Neural crest cell (in vitro differentiated cells): Measurements from ENCODE around the gene OXGR1. TPM values are rescaled to one million over a fixed set of nuclear protein-coding genes. Genes with fewer than 3 reads are reported as not detected.
"Not testable (repeated sequence)": the region's sequence is repeated elsewhere in the genome, so short reads cannot be mapped to it uniquely, and the experiment has no call there.

ENCODE experiments used
- DNase-seq: peaks from one replicate; pipeline ENCODE4 v3.0.0; 2021; ENCODE audit warnings: low read depth, mixed read lengths, low spot score
- H3K27ac Mint-ChIP-seq: one replicate; pipeline ENCODE4 v1.8.0; 2021; ENCODE audit warnings: mild to moderate bottlenecking, mixed read lengths; ENCODE audit not compliant: unreplicated experiment
- H3K27me3 Mint-ChIP-seq: 2 replicates; pipeline ENCODE4 v1.8.0; 2021; ENCODE audit warnings: low read depth, mild to moderate bottlenecking, mixed read lengths
- H3K36me3 Mint-ChIP-seq: 2 replicates; pipeline ENCODE4 v1.8.0; 2021; ENCODE audit warnings: low read depth, mild to moderate bottlenecking, mixed read lengths
- H3K4me1 Mint-ChIP-seq: 2 replicates; pipeline ENCODE4 v1.8.0; 2021; ENCODE audit warnings: mixed read lengths
- H3K4me3 Mint-ChIP-seq: one replicate; pipeline ENCODE4 v1.8.0; 2021; ENCODE audit warnings: mild to moderate bottlenecking, mixed read lengths
- H3K9me3 Mint-ChIP-seq: 2 replicates; pipeline ENCODE4 v1.8.0; 2021; ENCODE audit warnings: mixed read lengths
- total RNA-seq: library from RNA; stranded (reverse); gene quantifications from 2 replicates; pipeline ENCODE4 v1.2.1, GENCODE V29; 2021
- TF ChIP-seq, protein P1 (sequence below): fragments of 200-600 bp; sonication (generic); conservative IDR thresholded peaks from 2 replicates; pipeline ENCODE4 v1.5.0; 2021; ENCODE audit warnings: antibody characterized with exemption, mild to moderate bottlenecking

Gene OXGR1
- total RNA-seq, 1 donor from 2014 or later = 0.42 TPM

DNA sequence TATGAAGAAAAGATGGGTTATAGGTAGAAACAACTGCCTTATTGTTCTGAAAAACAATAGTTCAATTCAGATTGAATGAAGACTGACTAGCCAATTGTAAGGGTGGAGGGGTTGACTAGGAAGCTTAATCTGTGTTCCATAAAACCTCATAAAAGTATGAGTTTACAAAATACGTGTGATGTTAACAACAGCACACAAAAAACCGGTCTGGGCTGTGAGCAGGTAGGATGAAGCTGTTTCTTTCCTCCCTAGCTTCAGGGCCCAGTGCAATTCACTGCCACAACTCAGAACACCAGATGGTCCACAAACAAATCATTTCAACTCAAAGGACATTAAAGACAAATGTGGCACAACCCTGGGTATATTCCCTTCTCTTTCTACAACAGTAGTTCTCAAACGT lies 3.2 kb downstream of the OXGR1 start:
- Mint-ChIP-seq H3K4me3 (no peak overlapping the region), H3K4me1 (peaks cover 17% of the 10 kb centered on the region), H3K27me3 (peaks cover 42% of the 10 kb centered on the region), H3K36me3 (peaks cover 4% of the 10 kb centered on the region), H3K9me3 (peaks cover 6% of the 10 kb centered on the region), H3K27ac (no peak overlapping the region)
- DNase-seq = no peak
- TF ChIP-seq, protein P1, sequence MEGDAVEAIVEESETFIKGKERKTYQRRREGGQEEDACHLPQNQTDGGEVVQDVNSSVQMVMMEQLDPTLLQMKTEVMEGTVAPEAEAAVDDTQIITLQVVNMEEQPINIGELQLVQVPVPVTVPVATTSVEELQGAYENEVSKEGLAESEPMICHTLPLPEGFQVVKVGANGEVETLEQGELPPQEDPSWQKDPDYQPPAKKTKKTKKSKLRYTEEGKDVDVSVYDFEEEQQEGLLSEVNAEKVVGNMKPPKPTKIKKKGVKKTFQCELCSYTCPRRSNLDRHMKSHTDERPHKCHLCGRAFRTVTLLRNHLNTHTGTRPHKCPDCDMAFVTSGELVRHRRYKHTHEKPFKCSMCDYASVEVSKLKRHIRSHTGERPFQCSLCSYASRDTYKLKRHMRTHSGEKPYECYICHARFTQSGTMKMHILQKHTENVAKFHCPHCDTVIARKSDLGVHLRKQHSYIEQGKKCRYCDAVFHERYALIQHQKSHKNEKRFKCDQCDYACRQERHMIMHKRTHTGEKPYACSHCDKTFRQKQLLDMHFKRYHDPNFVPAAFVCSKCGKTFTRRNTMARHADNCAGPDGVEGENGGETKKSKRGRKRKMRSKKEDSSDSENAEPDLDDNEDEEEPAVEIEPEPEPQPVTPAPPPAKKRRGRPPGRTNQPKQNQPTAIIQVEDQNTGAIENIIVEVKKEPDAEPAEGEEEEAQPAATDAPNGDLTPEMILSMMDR = no peak

DNA sequence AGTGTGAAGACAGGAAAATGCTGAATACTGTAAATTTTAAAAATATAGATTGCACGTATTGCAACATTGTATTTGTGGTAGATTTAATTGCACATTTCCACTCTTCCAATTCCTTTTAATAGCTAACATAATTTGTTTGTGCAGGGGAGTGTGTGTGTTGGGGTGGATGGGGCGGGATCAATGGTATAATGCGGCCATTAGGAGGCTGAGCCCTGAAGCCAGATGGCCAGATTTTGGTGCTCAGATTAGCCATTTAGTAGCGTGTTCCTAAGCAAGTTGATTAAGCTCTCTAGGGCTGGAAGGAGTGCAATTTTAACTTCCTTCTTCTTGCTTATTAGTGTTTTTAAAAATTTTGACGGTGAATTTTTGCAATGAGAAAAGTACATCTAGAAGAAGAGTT lies 5.8 kb downstream of the OXGR1 start:
- peaks cover 4% of the 10 kb centered on the region for H3K36me3 Mint-ChIP-seq
- H3K27ac Mint-ChIP-seq = no peak overlapping the region
- DNase-seq = no peak
- peaks cover 6% of the 10 kb centered on the region for H3K9me3 Mint-ChIP-seq
- peaks cover 16% of the 10 kb centered on the region for H3K27me3 Mint-ChIP-seq
- H3K4me3 Mint-ChIP-seq = no peak overlapping the region
- H3K4me1 Mint-ChIP-seq = peaks cover 16% of the 10 kb centered on the region
- TF ChIP-seq, protein P1 = no peak

DNA sequence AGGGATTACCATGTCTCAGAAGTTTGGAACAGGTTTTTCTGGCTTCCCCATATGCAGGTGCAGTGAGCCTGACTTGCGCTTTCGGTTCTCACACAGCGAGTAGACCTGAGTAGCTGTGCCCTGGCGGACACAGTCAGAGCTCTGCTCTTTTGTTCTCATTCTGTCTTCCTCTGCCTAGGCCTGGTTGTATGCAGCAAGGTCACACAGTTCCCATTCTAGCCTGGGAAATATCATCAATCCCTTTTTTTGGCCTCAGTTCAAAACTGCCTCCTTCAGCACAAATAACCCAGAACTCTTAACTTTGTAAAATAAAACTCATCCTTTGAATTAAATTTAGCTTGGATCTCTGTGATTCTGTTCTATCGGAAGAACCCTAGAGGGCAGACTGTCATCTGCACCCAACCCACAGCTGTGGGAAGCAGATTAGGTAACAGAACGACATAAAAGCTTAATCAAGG lies 10.2 kb downstream of the OXGR1 start:
- Mint-ChIP-seq H3K36me3 (no peaks in the 10 kb centered on the region), H3K9me3 (peaks cover 3% of the 10 kb centered on the region), H3K27me3 (no peaks in the 10 kb centered on the region), H3K4me1 (peaks cover 10% of the 10 kb centered on the region), H3K27ac (no peak overlapping the region), H3K4me3 (no peak overlapping the region)
- TF ChIP-seq, protein P1 = peak; percentile 63
- no peak for DNase-seq

DNA sequence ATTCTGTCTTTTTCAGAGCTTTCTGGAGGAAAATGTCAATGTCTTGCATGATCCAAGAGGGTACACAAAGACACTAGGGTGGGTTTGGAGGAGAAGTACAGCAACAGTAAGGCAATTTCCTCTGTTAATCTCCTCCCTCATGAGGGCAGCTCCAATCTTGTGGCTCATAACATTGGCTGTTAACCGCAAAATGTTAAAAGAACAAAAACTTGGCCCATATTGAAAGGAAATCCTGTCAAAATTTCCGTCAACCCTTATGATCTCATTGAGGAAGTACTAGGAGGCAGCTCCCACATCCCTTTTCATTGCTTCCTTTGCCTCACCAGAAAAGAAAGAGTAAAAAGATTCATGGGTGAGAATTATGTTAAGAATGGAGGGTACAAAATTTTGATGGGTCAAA lies 11.6 kb downstream of the OXGR1 start:
- TF ChIP-seq, protein P1 = no peak
- H3K27me3 Mint-ChIP-seq = no peaks in the 10 kb centered on the region
- peaks cover 13% of the 10 kb centered on the region for H3K4me1 Mint-ChIP-seq
- no peak overlapping the region for H3K4me3 Mint-ChIP-seq
- H3K9me3 Mint-ChIP-seq = peaks cover 3% of the 10 kb centered on the region
- no peak for DNase-seq
- H3K36me3 Mint-ChIP-seq = no peaks in the 10 kb centered on the region
- no peak overlapping the region for H3K27ac Mint-ChIP-seq

DNA sequence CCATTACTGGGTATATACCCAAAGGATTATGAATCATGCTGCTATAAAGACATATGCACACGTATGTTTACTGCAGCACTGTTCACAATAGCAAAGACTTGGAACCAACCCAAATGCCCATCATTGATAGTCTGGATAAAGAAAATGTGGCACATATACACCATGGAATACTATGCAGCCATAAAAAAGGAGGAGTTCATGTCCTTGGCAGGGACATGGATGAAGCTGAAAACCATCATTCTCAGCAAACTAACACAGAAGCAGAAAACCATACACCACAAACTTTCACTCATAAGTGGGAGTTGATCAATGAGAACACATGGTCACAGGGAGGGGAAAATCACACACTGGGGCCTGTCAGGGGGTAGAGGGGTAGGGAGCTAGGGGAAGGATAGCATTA lies 14.4 kb downstream of the OXGR1 start:
- H3K4me1 Mint-ChIP-seq = peaks cover 15% of the 10 kb centered on the region
- not testable (repeated sequence) for H3K27me3 Mint-ChIP-seq, H3K36me3 Mint-ChIP-seq, H3K27ac Mint-ChIP-seq, H3K4me3 Mint-ChIP-seq, DNase-seq, H3K9me3 Mint-ChIP-seq

DNA sequence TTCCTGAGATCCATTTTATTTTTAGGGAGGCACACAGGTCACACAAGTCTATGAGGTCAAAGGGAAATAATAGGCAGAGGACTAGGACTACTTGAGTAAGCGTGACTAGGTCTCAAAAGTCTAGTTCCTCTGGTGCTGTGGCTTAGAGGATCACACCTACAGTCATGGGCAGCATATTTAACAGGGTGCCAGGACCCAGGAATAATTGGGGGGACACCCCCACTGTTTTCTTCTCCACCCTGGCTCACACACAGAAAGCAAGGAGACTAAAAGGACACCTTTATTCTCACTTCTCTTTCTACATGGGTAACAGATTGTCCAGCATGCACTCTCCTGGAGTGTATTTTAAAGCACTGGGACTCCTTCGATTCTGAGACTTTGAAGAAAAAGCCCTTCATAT lies 26.2 kb downstream of the OXGR1 start:
- Mint-ChIP-seq H3K9me3 (peaks cover 23% of the 10 kb centered on the region), H3K27ac (no peak overlapping the region), H3K27me3 (no peaks in the 10 kb centered on the region), H3K4me1 (no peaks in the 10 kb centered on the region), H3K4me3 (no peak overlapping the region), H3K36me3 (peaks cover 13% of the 10 kb centered on the region)
- no peak for DNase-seq
- TF ChIP-seq, protein P1 = no peak
